HL-60 (cell line): ENCODE results near the gene TENT4B.

Experiments used
- GABPA ChIP-seq: IDR thresholded peaks from 2 replicates; pipeline ENCODE4 v1.6.1; 2012; ENCODE audit warnings: low read depth
- POLR2AphosphoS5 ChIP-seq: IDR thresholded peaks from 2 replicates; pipeline ENCODE4 v1.6.1; 2012; ENCODE audit warnings: low read depth
- SPI1 ChIP-seq: IDR thresholded peaks from 2 replicates; pipeline ENCODE4 v1.6.1; 2012; ENCODE audit warnings: low read depth, mild to moderate bottlenecking, borderline replicate concordance
- TF ChIP-seq, protein P1 (sequence below): IDR thresholded peaks from one replicate; pipeline ENCODE4 v1.5.1; 2011; ENCODE audit warnings: low read length, control low read depth, inconsistent platforms; ENCODE audit not compliant: insufficient read depth
- TF ChIP-seq, protein P2 (sequence below): IDR thresholded peaks from 2 replicates; pipeline ENCODE4 v1.6.1; 2012; ENCODE audit warnings: low read depth; ENCODE audit not compliant: insufficient replicate concordance

DNA sequence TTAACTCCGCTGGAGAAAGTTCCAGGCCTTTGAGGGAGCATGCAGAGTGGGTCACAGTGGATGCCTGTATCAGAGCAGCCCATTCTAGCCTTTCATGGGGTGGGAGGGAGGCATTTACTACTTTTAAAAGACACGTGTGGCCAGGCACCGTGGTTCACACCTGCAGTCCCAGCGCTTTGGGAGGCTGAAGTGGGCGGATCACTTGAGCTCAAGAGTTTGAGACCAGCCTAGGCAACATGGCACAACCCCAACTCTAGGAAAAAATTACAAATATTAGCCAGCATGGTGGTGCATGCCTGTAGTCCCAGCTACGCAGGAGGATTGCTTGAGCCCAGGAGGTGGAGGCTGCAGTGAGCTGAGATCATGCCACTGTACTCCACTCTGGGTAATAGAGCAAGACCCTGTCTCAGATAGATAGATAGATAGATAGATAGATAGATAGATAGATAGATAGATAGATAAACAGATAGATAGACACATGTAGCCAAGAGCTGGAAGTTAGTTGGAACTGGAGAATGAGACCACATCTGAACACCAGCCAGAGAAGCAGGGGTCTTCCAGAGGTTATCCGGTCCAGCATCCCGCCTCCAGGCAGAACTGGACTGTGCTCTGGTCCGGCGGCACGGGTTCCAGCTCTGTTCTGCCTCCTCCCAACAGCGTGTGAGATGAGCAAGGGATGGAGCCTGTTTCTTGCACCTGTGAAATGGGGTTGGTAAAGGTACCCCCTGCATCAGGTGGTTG is 116.8 kb downstream of the TENT4B start:
- TF ChIP-seq, protein P1, sequence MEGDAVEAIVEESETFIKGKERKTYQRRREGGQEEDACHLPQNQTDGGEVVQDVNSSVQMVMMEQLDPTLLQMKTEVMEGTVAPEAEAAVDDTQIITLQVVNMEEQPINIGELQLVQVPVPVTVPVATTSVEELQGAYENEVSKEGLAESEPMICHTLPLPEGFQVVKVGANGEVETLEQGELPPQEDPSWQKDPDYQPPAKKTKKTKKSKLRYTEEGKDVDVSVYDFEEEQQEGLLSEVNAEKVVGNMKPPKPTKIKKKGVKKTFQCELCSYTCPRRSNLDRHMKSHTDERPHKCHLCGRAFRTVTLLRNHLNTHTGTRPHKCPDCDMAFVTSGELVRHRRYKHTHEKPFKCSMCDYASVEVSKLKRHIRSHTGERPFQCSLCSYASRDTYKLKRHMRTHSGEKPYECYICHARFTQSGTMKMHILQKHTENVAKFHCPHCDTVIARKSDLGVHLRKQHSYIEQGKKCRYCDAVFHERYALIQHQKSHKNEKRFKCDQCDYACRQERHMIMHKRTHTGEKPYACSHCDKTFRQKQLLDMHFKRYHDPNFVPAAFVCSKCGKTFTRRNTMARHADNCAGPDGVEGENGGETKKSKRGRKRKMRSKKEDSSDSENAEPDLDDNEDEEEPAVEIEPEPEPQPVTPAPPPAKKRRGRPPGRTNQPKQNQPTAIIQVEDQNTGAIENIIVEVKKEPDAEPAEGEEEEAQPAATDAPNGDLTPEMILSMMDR: no peak
- no peak for TF ChIP-seq POLR2AphosphoS5
- TF ChIP-seq GABPA: no peak
- TF ChIP-seq, protein P2, sequence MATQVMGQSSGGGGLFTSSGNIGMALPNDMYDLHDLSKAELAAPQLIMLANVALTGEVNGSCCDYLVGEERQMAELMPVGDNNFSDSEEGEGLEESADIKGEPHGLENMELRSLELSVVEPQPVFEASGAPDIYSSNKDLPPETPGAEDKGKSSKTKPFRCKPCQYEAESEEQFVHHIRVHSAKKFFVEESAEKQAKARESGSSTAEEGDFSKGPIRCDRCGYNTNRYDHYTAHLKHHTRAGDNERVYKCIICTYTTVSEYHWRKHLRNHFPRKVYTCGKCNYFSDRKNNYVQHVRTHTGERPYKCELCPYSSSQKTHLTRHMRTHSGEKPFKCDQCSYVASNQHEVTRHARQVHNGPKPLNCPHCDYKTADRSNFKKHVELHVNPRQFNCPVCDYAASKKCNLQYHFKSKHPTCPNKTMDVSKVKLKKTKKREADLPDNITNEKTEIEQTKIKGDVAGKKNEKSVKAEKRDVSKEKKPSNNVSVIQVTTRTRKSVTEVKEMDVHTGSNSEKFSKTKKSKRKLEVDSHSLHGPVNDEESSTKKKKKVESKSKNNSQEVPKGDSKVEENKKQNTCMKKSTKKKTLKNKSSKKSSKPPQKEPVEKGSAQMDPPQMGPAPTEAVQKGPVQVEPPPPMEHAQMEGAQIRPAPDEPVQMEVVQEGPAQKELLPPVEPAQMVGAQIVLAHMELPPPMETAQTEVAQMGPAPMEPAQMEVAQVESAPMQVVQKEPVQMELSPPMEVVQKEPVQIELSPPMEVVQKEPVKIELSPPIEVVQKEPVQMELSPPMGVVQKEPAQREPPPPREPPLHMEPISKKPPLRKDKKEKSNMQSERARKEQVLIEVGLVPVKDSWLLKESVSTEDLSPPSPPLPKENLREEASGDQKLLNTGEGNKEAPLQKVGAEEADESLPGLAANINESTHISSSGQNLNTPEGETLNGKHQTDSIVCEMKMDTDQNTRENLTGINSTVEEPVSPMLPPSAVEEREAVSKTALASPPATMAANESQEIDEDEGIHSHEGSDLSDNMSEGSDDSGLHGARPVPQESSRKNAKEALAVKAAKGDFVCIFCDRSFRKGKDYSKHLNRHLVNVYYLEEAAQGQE: no peak
- no peak for TF ChIP-seq SPI1
